Peyer's patch (tissue), 4 donors: Measurements from ENCODE around the gene MRAS.

Source experiments
- CTCF ChIP-seq, 6 experiments: fragments of 450-650 bp in 4 of 6; fragments of 200-600 bp in 2 of 6; sonication (generic) in 1 of 6; IDR thresholded peaks; one replicate each; pipeline ENCODE4 v1.5.1; 2017 to 2019; ENCODE audit warnings: antibody characterized with exemption in 6 of 6, mild to moderate bottlenecking in 3 of 6, moderate library complexity in 1 of 6
- POLR2A ChIP-seq, 2 donors: fragments of 450-650 bp; IDR thresholded peaks; one replicate each; pipeline ENCODE4 v1.5.1; 2017; ENCODE audit warnings: antibody characterized with exemption in 2 of 2, mild to moderate bottlenecking in 2 of 2, moderate library complexity in 2 of 2

GRCh38 chr3:138365253-138365555 lies 16.8 kb downstream of the MRAS start:
- TF ChIP-seq CTCF (IDR thresholded peaks at IDR 0.05) (no peak), POLR2A (IDR thresholded peaks at IDR 0.05) (no peak)
